Neuronal stem cell (in vitro differentiated cells): ENCODE measurements around the gene OBSCN.

ENCODE experiments used
- DNase-seq: peaks from one replicate; pipeline ENCODE4 v3.0.0-alpha.2; 2013; ENCODE audit warnings: low spot score
- H2AFZ ChIP-seq: one replicate; pipeline ENCODE4 v1.6.1; 2013; ENCODE audit warnings: mild to moderate bottlenecking, low read length, inconsistent platforms
- H2AK5ac ChIP-seq: 2 replicates; pipeline ENCODE4 v1.6.1; 2013; ENCODE audit warnings: low read depth, mild to moderate bottlenecking, inconsistent platforms, low read length, moderate library complexity, mixed read lengths
- H2BK120ac ChIP-seq: 2 replicates; pipeline ENCODE4 v1.6.1; 2013; ENCODE audit warnings: low read depth, mild to moderate bottlenecking, inconsistent platforms, low read length, moderate library complexity, mixed read lengths
- H2BK12ac ChIP-seq: one replicate; pipeline ENCODE4 v1.6.1; 2013; ENCODE audit warnings: low read length, inconsistent platforms
- H2BK15ac ChIP-seq: 2 replicates; pipeline ENCODE4 v1.6.1; 2013; ENCODE audit warnings: mild to moderate bottlenecking, low read length, inconsistent platforms, mixed read lengths
- H2BK5ac ChIP-seq: one replicate; pipeline ENCODE4 v1.6.1; 2013; ENCODE audit warnings: inconsistent platforms, mild to moderate bottlenecking, low read length, moderate library complexity
- H3K14ac ChIP-seq: one replicate; pipeline ENCODE4 v1.6.1; 2013; ENCODE audit warnings: low read length, inconsistent platforms
- H3K18ac ChIP-seq: 2 replicates; pipeline ENCODE4 v1.6.1; 2013; ENCODE audit warnings: low read length, inconsistent platforms
- H3K23ac ChIP-seq: 2 replicates; pipeline ENCODE4 v1.6.1; 2013; ENCODE audit warnings: low read depth, mild to moderate bottlenecking, mixed read lengths, low read length, inconsistent platforms; ENCODE audit not compliant: poor library complexity
- H3K27ac ChIP-seq: replicated peaks from 3 replicates; pipeline ENCODE4 v1.5.1; 2013; ENCODE audit warnings: low read length, inconsistent platforms
- H3K27me3 ChIP-seq, 3 experiments: 2 replicates each; pipeline ENCODE4 v1.6.1; 2013; ENCODE audit warnings: low read length in 3 of 3, mild to moderate bottlenecking in 2 of 3, inconsistent platforms in 1 of 3, low read depth in 1 of 3, mixed read lengths in 1 of 3, moderate library complexity in 1 of 3; ENCODE audit not compliant: control insufficient read depth in 3 of 3, insufficient read depth in 3 of 3
- H3K36me3 ChIP-seq, 2 donors: replicated peaks in 1 of 2; 2 replicates each; pipeline ENCODE4 v1.6.1; 2013; ENCODE audit warnings: low read length in 2 of 2; ENCODE audit not compliant: control insufficient read depth in 2 of 2, insufficient read depth in 2 of 2
- H3K4ac ChIP-seq: 2 replicates; pipeline ENCODE4 v1.6.1; 2013; ENCODE audit warnings: inconsistent platforms, mild to moderate bottlenecking, low read length, moderate library complexity
- H3K4me1 ChIP-seq, 2 donors: 1 replicate in 1 of 2; 2 replicates in 1 of 2; pipeline ENCODE4 v1.6.1; 2013; ENCODE audit warnings: low read length in 2 of 2, low read depth in 1 of 2; ENCODE audit not compliant: control insufficient read depth in 2 of 2, insufficient read depth in 1 of 2
- H3K4me2 ChIP-seq: one replicate; pipeline ENCODE4 v1.6.1; 2013; ENCODE audit warnings: mild to moderate bottlenecking, low read length, inconsistent platforms; ENCODE audit not compliant: insufficient read depth, poor library complexity, severe bottlenecking
- H3K4me3 ChIP-seq, 2 donors: 2 replicates each; pipeline ENCODE4 v1.5.1; 2013; ENCODE audit warnings: low read length in 2 of 2, mild to moderate bottlenecking in 2 of 2, inconsistent platforms in 1 of 2, moderate library complexity in 1 of 2
- H3K79me1 ChIP-seq: one replicate; pipeline ENCODE4 v1.6.1; 2013; ENCODE audit warnings: low read depth, mild to moderate bottlenecking, inconsistent platforms, low read length, moderate library complexity
- H3K9ac ChIP-seq: one replicate; pipeline ENCODE4 v1.6.1; 2013; ENCODE audit warnings: mild to moderate bottlenecking, low read depth, low read length, inconsistent platforms; ENCODE audit not compliant: poor library complexity
- H3K9me3 ChIP-seq, 2 donors: replicated peaks in 1 of 2; 2 replicates each; pipeline versions ENCODE3 to v1.6.1; 2013; ENCODE audit warnings: low read length in 2 of 2, mild to moderate bottlenecking in 2 of 2, inconsistent platforms in 1 of 2, low read depth in 1 of 2, mixed read lengths in 1 of 2, moderate library complexity in 1 of 2; ENCODE audit not compliant: control insufficient read depth in 2 of 2, insufficient read depth in 1 of 2
- H4K8ac ChIP-seq: one replicate; pipeline ENCODE4 v1.6.1; 2013; ENCODE audit warnings: low read depth, mild to moderate bottlenecking, inconsistent platforms, low read length, moderate library complexity
- H4K91ac ChIP-seq: one replicate; pipeline ENCODE4 v1.6.1; 2013; ENCODE audit warnings: low read length, low read depth, mild to moderate bottlenecking, inconsistent platforms; ENCODE audit not compliant: poor library complexity
- WGBS, 2 donors: extraction: QIAGEN DNeasy Blood & Tissue Kit; methylation state at CpG; one replicate each; pipeline ENCODE4 v1.1.7; 2013; ENCODE audit warnings: missing lambda C conversion rate in 2 of 2, mixed read lengths in 1 of 2; ENCODE audit not compliant: insufficient read length in 2 of 2, insufficient replicate concordance in 1 of 2; ENCODE audit errors: extremely low coverage in 2 of 2; 5-methylcytosine and 5-hydroxymethylcytosine counted together

The OBSCN gene

GRCh38 chr1:228372183-228373003 lies 164.5 kb downstream of the OBSCN start:
- DNase-seq, result no peak
- Histone ChIP-seq H3K4me3 (peak overlapping the region in 1 of 2 donors; percentile 40), H4K8ac (no peak overlapping the region), H2AK5ac (peak overlapping the region; percentile 56), H2BK15ac (no peak overlapping the region), H3K27ac (no peak overlapping the region), H2BK5ac (no peak overlapping the region), H4K91ac (no peak overlapping the region), H2BK120ac (peak overlapping the region; percentile 72), H3K18ac (no peak overlapping the region), H3K14ac (peak overlapping the region; percentile 38), H3K9ac (no peak overlapping the region), H3K9me3 (no peaks in the 10 kb centered on the region), H3K4ac (no peak overlapping the region), H3K4me2 (no peak overlapping the region), H3K79me1 (peaks cover 2% of the 10 kb centered on the region), H3K27me3 (peaks cover 0 to 3% (median 0%) of the 10 kb centered on the region in 3 experiments), H3K4me1 (no peaks in the 10 kb centered on the region), H3K36me3 (no peaks in the 10 kb centered on the region), H2BK12ac (no peak overlapping the region), H2AFZ (no peak overlapping the region), H3K23ac (peak overlapping the region; percentile 73)
- no CpG with 5 or more reads among the region's 34 CpGs for whole genome bisulfite sequencing, 2 donors

GRCh38 chr1:228373004-228373680 lies 165.3 kb downstream of the OBSCN start:
- Histone ChIP-seq H3K27me3 (peaks cover 0 to 3% (median 1%) of the 10 kb centered on the region in 3 experiments), H4K91ac (no peak overlapping the region), H3K4me3 (no peak overlapping the region), H3K79me1 (peaks cover 2% of the 10 kb centered on the region), H3K18ac (peak overlapping the region; percentile 57), H3K4me1 (peaks cover 0 to 4% of the 10 kb centered on the region in 2 donors), H3K9me3 (no peaks in the 10 kb centered on the region), H2BK120ac (no peak overlapping the region), H2BK5ac (no peak overlapping the region), H3K4ac (no peak overlapping the region), H2BK12ac (no peak overlapping the region), H3K36me3 (no peaks in the 10 kb centered on the region), H4K8ac (no peak overlapping the region), H3K27ac (no peak overlapping the region), H2BK15ac (no peak overlapping the region), H2AFZ (no peak overlapping the region), H3K14ac (no peak overlapping the region), H3K9ac (no peak overlapping the region), H3K4me2 (no peak overlapping the region), H3K23ac (peak overlapping the region; percentile 73), H2AK5ac (no peak overlapping the region)
- DNase-seq, result no peak
- no CpG with 5 or more reads among the region's 12 CpGs for WGBS, 2 donors

- Histone ChIP-seq H3K23ac (peak overlapping the region; percentile 91), H2AK5ac (peak overlapping the region; percentile 56), H3K27me3 (peaks cover 0 to 4% (median 3%) of the 10 kb centered on the region in 3 experiments), H3K4me2 (no peak overlapping the region), H2BK120ac (no peak overlapping the region), H3K14ac (no peak overlapping the region), H3K27ac (no peak overlapping the region), H3K4me1 (peaks cover 0 to 4% of the 10 kb centered on the region in 2 donors), H3K79me1 (peaks cover 4% of the 10 kb centered on the region), H3K9ac (peak overlapping the region; percentile 21), H2BK12ac (no peak overlapping the region), H3K18ac (peak overlapping the region; percentile 57), H3K9me3 (no peaks in the 10 kb centered on the region), H2BK5ac (no peak overlapping the region), H3K4me3 (no peak overlapping the region), H2BK15ac (no peak overlapping the region), H2AFZ (no peak overlapping the region), H4K8ac (no peak overlapping the region), H3K4ac (peak overlapping the region; percentile 23), H3K36me3 (no peaks in the 10 kb centered on the region), H4K91ac (no peak overlapping the region)
- WGBS, 2 donors, result no CpG with 5 or more reads among the region's 14 CpGs
- DNase-seq, result no peak
Observed at GRCh38 chr1:228373681-228374571, 166.1 kb downstream of the OBSCN start.
